ENCODE results near the gene ARHGEF1.
"Not testable (repeated sequence)": the region's sequence is repeated elsewhere in the genome, so short reads cannot be mapped to it uniquely, and the experiment has no call there.

Gene ARHGEF1

GRCh38 chr19:41862445-41862986 lies 20.5 kb upstream of the ARHGEF1 start:
- no peak overlapping the region for H3K4me3 ChIP-seq (ENCODE audit: low read depth, low read length)

- H3K4me3 ChIP-seq (ENCODE audit: low read depth, low read length) = no peak overlapping the region
Measured at GRCh38 chr19:41863209-41863931, 19.6 kb upstream of the ARHGEF1 start.

GRCh38 chr19:41864374-41864773 lies 18.6 kb upstream of the ARHGEF1 start:
- H3K4me3 ChIP-seq (ENCODE audit: low read depth, low read length) = no peak overlapping the region

GRCh38 chr19:41866284-41866683 lies 16.7 kb upstream of the ARHGEF1 start:
- no peak overlapping the region for H3K4me3 ChIP-seq (ENCODE audit: low read depth, low read length)

GRCh38 chr19:41868120-41868988 lies 14.6 kb upstream of the ARHGEF1 start:
- no peak overlapping the region for H3K4me3 ChIP-seq (ENCODE audit: low read depth, low read length)

GRCh38 chr19:41868989-41869300 lies 14.0 kb upstream of the ARHGEF1 start:
- no peak overlapping the region for H3K4me3 ChIP-seq (ENCODE audit: low read depth, low read length)

- H3K4me3 ChIP-seq (ENCODE audit: low read depth, low read length) = no peak overlapping the region
Measured at GRCh38 chr19:41869374-41869955, 13.5 kb upstream of the ARHGEF1 start.

GRCh38 chr19:41870401-41870873 lies 12.5 kb upstream of the ARHGEF1 start:
- no peak overlapping the region for H3K4me3 ChIP-seq (ENCODE audit: low read depth, low read length)

GRCh38 chr19:41871573-41872383 lies 11.2 kb upstream of the ARHGEF1 start:
- no peak overlapping the region for H3K4me3 ChIP-seq (ENCODE audit: low read depth, low read length)

- no peak overlapping the region for H3K4me3 ChIP-seq (ENCODE audit: low read depth, low read length)
Measured at GRCh38 chr19:41872384-41872774, 10.6 kb upstream of the ARHGEF1 start.

GRCh38 chr19:41872775-41873647 lies 10.0 kb upstream of the ARHGEF1 start:
- H3K4me3 ChIP-seq (ENCODE audit: low read depth, low read length) = no peak overlapping the region

GRCh38 chr19:41875973-41876372 lies 7.0 kb upstream of the ARHGEF1 start:
- H3K4me3 ChIP-seq (ENCODE audit: low read depth, low read length) = not testable (repeated sequence)

- no peak within 1 kb of the TSS for H3K4me3 ChIP-seq (ENCODE audit: low read depth, low read length)
Measured at GRCh38 chr19:41876847-41877832, 5.8 kb upstream of the ARHGEF1 start, which contains the start of gene CD79A. Gene CD79A, plus strand, starts transcription at chr19:41877279. Its CDS starts 26 bp downstream, at chr19:41877305.

GRCh38 chr19:41877916-41878905 lies 4.8 kb upstream of the ARHGEF1 start:
- no peak overlapping the region for H3K4me3 ChIP-seq (ENCODE audit: low read depth, low read length)

GRCh38 chr19:41879080-41879479 lies 3.9 kb upstream of the ARHGEF1 start:
- no peak overlapping the region for H3K4me3 ChIP-seq (ENCODE audit: low read depth, low read length)

GRCh38 chr19:41879670-41880328 lies 3.2 kb upstream of the ARHGEF1 start:
- H3K4me3 ChIP-seq (ENCODE audit: low read depth, low read length) = no peak overlapping the region

GRCh38 chr19:41880329-41880708 lies 2.7 kb upstream of the ARHGEF1 start:
- no peak overlapping the region for H3K4me3 ChIP-seq (ENCODE audit: low read depth, low read length)
